GM12891 (cell line): ENCODE data around the gene RAB6B.

Experiments used
- PAX5 ChIP-seq: IDR thresholded peaks from 2 replicates; pipeline ENCODE4 v1.6.1; 2011; ENCODE audit warnings: low read length, moderate library complexity, mild to moderate bottlenecking; ENCODE audit not compliant: insufficient read depth, severe bottlenecking
- POLR2A ChIP-seq: IDR thresholded peaks from 2 replicates; pipeline ENCODE4 v1.6.1; 2011; ENCODE audit warnings: low read depth, low read length, control low read depth
- POLR2AphosphoS5 ChIP-seq: IDR thresholded peaks from 2 replicates; pipeline ENCODE4 v1.6.1; 2011; ENCODE audit warnings: low read depth, low read length, control low read depth
- POU2F2 ChIP-seq: IDR thresholded peaks from 2 replicates; pipeline ENCODE4 v1.6.1; 2011; ENCODE audit warnings: low read depth, mild to moderate bottlenecking, control low read depth, low read length, moderate library complexity
- SPI1 ChIP-seq: IDR thresholded peaks from 2 replicates; pipeline ENCODE4 v1.6.1; 2011; ENCODE audit warnings: low read depth, low read length, control low read depth
- TAF1 ChIP-seq: IDR thresholded peaks from 2 replicates; pipeline ENCODE4 v1.6.1; 2011; ENCODE audit warnings: low read depth, low read length, control low read depth

- TF ChIP-seq POLR2A (no peak), TAF1 (no peak), POLR2AphosphoS5 (no peak), PAX5 (no peak), SPI1 (no peak), POU2F2 (no peak)
These were observed 41.5 kb upstream of the RAB6B start for GRCh38 chr3:133937061-133937686.
